ENCODE data around the gene ZNF423. TPM values are rescaled to one million over a fixed set of nuclear protein-coding genes. Genes with fewer than 3 reads are reported as not detected.

The ZNF423 gene
- 0.58 and 0.99 TPM in 2 replicates for total RNA-seq

DNA sequence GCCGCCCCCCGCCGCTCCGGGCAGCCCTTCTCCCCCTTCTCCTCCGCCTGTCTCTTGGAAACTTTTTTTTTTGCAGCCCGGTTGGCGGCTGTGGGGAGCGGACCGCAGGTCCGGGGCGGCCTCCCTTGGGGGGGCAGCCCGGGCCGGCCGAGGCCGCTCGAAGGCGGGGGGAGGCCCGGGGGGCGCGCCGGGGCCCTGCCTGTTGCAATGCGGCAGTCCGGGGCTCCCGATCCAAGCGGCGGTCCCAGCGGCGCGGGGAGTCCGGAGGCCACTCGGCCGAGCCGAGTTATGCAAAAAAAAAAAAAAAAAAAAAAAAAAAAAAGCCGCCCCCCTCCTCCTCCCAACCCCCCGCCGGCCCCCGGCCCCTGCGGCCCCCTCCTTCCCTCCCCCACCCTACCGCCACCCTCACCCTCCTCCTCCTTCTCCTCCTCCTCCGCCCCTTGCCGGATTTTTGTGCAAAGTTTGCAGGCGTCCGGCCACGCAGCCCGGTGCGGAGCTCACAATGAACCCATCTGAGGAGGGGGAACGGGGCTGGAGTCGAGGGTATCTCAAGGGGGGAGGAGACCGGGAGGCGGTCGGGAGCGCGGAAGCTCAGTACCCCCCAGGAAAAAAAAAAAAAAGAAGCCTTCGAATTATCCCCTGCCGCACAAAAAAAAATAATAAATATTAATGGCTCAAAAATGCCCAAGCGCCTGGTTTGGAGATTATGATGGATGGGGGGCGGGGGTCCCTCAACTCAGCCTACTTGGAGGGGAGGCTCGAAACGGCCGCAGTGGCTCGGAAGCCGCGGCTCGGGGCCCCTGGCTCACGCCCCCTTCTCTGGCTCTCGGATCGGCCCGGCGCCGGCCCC is at the start of gene ZNF423:
TSS of gene ZNF423 (minus strand) at position 291 of the 850 bp plus-strand sequence. CDS start 338 bp downstream, outside the sequence.

Other genes starting within 250 kb of the ZNF423 start
- 24.0 and 27.6 TPM in 2 replicates for gene CNEP1R1, start 169.1 kb upstream of the ZNF423 start, total RNA-seq
- 18.4 and 20.1 TPM in 2 replicates for gene HEATR3, start 209.9 kb upstream of the ZNF423 start, total RNA-seq